Hematopoietic multipotent progenitor cell treated with erythropoietin and hydrocortisone succinate and interleukin-3 and kit ligand, for 4 days (in vitro differentiated cells): Measurements from ENCODE around the gene TEX9.

Source experiments
- DNase-seq: peaks from one replicate; pipeline ENCODE4 v3.0.0-alpha.2; 2015

TEX9 gene

DNA sequence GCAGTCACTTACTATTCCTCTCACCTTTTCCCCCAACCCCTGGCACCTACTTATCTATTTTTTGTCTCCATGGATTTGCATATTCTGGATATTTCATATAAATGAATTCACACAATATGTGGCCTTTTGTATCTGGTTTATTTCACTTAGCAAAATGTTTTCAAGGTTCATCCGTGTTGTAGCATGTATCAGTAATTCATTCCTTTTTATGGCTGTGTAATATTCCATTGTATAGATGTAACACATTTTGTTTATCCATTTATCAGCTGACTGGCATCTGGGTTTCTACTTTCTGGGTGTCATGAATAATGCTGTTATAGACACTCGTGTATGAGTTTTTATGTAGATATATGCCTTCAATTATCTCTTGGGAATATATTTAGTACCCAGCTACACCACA is 93.9 kb downstream of the TEX9 start:
- DNase-seq: no peak

DNA sequence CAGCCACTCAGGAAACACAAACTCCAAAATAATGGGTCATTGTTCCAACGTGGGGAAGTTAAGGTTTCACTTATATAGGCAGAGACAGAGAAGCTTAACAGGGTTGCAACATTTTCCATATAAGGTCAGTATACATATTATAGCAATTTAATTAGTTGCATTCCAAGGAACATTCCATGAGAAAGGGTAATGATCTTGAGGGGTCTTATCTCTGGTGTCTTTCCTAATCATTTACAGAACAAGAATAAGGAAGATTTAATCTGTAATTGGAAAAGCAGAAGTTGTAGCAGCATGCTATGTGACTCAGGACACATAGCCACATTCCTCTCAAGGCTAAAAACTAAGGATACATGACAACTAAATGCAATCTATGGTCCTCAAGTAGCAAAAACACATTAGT is 94.8 kb downstream of the TEX9 start:
- DNase-seq: no peak

DNA sequence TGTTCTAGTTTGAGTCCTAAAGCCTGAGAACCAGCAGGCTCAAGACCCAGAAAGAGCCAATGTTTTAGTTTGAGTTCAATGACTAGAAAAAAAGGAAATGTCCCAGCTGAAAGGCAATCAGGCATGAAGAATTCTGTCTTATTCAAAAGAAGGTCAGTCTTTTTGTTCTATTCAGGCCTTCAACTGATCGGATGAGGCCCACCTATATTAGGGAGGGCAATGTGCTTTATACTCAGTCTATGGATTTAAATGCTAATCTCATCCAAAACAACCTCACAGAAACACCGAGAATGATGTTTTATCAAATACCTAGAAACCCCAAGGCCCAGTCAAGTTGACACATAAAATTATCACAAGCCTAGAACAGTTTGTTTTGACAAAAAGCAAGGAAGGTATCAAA is 95.7 kb downstream of the TEX9 start:
- DNase-seq: no peak

DNA sequence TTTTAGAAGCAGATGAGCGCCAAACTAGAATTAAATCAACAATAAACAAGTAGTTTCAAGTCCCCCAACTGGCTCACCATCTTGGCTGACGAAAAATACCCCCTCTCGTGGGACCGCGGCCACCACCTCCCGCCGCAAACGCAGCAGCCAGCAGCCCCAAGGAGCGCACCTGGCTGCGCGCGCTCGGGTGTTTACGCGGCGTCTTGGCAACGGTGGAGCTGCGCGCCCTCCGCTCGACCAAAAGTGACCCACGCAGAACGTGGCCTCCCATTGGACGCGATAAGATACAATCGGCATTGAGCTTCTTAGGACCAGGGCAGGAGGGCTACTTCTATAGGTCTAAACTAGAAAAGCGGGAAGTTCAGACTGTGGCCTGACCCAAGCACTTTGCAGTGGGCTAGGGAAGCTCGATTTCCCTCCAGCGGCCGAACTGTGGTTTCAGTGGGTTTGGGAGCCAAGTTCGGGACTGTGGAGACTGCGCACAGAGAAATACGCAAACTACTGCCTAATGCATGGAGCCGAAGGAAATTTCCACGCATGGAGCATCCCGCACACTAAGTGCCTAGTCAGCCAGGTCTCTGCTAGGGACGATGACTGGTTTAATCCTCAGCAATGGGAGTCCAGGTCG is 99.8 kb downstream of the TEX9 start, which contains the start of gene MNS1:
Gene MNS1, minus strand, starts transcription at position 245 of the 628 bp plus-strand sequence. Its CDS starts 165 bp downstream, at position 80.
- DNase-seq: peak; percentile 99

DNA sequence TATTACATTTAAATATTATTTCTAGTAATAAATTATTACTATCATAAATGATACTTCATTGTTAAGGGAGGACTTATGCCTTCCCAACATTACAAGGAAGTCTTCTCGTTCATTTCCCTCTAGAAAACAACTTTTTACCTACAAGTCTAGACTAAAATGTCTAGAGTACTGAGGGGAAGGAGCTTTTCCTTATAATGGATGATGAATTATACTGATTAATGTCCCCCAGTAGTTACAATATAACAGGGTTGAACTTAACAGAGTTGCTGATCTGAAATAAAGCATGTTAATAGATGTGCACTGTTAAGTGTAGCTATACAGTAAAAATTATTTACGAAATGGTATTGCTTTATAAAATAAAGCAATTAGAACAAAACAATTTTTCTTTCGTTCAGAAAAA is 102.4 kb downstream of the TEX9 start:
- DNase-seq: no peak

DNA sequence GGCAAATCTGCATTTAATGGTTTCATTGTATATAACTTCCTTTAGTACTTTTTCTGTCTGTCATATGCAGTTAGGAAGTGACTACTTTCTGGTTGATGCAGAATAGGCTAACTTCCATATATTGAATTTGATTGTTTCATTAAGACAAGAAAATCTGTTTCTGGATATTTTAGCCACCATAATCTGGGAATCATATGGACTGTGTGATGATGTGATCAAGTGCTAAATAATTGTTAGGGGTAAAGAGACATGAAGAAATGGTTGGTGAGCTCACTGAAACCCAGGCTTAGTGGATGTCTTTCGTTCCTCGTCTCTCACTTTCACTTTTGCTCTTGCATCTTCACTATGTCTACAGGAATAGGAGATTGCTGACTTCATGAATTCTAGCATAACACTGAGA is 103.2 kb downstream of the TEX9 start:
- peak; percentile 78 for DNase-seq

DNA sequence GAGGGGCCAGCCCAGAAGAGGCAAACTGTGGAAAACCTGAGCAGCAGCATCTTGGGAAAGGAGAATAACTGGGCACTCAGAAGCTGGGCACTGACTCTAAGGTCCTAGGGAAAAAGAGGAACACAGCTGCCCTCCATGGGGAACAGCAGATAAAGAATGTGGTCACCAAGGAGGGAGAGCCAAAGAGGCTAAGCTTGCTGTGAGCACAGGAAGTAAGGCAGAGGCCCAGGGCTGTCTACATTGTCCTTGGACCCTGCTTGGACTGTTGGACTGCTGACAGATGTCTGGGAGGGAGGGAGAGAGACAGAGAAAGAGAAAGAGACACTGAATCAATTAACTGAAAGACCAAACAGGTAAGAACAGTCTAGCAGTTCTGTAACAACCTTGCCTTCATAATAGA is 104.3 kb downstream of the TEX9 start:
- DNase-seq: peak; percentile 70

DNA sequence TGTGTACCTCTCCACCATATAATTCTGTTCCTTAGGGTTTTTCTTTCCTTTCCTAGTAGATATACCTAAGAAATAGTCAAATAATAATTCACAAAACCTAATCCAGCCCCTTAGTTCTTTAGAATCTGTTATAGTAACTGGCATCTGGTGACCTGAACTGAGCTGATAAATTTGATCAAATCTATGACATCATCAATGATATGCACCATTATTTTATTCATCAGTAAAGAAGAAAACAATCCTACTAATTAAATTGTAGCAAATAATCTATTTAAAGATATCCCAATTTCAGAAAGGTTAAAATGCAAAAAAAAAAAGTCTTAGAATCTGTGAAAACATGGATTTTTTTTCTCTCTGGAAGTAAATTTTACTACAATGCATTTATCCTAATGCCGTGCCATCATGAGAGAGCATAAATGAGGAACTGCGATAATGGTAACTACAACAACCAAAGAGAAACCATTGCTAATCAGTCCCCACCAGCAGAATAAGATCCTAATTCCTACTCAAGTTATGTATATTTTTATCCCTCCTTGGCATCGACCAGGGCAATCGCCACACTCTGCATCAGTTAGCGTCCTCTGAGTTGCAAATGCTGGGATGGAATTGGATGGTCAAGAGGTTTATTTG is 106.3 kb downstream of the TEX9 start:
- peak; percentile 43 for DNase-seq

DNA sequence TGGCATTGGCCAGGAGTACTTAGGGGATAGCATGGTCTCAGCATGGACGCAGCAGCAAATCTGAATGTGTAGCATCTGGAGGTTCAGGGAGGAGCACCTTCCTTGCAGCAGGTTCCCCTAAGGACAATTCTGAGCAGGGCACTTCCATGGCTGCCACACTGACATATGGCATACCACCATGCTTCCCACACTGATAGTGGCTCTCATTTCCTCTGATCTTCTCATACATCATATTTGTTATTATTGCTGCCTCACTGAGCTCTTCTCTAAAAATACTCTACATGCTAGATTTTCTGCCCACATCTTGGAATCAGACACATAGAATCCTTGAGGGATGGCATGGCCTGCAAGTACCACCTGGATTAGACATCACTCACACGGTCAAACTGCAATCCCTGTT is 107.1 kb downstream of the TEX9 start:
- no peak for DNase-seq

DNA sequence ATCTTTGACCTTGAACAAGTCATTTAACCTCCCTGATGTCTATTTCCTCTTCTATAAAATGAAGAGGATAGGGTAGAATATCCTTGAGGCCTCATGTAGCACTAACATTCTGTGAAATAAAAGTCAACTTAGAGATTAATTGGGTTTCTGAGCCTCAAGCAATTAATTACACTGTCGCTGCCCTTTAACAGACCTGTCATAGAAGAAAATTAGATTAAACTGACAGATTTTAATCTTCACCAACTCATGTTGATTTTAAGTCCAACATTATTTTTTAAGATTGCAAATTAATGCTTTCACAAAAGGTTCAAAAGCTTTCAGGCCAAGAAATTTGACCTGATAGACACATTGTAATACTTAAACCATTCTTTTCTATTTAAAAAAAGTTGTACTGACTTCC is 107.8 kb downstream of the TEX9 start:
- no peak for DNase-seq

DNA sequence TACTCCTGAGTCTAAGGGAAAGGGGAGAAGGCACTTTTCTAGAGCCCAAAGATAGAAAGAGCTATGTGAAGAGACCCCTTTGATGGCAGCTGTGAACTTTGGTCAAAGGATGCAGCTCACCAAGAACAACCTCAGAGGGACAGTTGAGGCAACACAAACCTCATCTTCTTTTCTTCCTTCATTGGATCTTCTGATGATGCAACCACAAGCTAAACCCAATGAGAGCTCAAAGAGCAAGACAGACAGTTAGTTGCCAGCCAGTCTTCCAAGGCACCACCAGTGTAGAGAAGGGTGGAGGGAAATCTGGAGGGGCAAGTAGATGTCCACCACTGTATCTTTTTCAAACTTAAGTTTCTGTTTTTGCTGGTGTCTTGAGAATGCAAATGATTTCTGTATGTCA is 110.1 kb downstream of the TEX9 start:
- DNase-seq: no peak
